Right lobe of liver (tissue), 4 donors: ENCODE results near the gene MTFMT.

Source experiments
- CTCF ChIP-seq, 4 donors: fragments of 200-600 bp in 3 of 4; fragments of 450-650 bp in 1 of 4; IDR thresholded peaks; one replicate each; pipeline versions ENCODE4 v1.5.1 to v1.8.0; 2016 to 2022; ENCODE audit warnings: antibody characterized with exemption in 4 of 4, mild to moderate bottlenecking in 2 of 4
- POLR2A ChIP-seq: fragments of 450-650 bp; IDR thresholded peaks from one replicate; pipeline ENCODE4 v1.6.1; 2017; ENCODE audit warnings: antibody characterized with exemption, mild to moderate bottlenecking
- donor health status: DM: no; HTN: no; CAD: no.
- donor health status: DM: no; HTN: no; CAD: no.
- donor health status: DM: no; HTN: yes; CAD: no.

DNA sequence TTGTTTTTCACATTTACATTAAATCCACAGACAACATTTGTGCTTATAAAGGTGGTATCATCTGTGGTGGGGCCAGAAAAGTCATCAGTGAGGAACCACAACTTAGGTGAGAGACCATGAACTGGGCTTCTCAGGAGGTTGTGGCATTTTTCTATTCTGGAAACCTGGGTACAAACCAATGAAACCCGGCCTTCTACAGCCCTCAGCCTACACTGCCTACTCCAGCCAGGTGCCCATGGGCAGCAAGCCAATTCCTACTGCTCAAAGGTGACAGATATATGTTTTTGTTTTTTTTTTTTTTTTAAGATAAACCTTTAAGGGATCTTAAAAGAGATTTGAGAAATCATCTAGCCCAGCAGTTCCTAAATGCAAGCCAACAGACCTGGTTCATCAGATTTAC is 60.0 kb downstream of the MTFMT start:
- no peak for TF ChIP-seq CTCF (IDR thresholded peaks at IDR 0.05)
- no peak for TF ChIP-seq POLR2A
